GM19238 (cell line): ENCODE measurements around the gene PADI4.
"Not testable (repeated sequence)": the region's sequence is repeated elsewhere in the genome, so short reads cannot be mapped to it uniquely, and the experiment has no call there.

Experiments used
- DNase-seq: peaks from one replicate; pipeline ENCODE4 v3.0.0; 2011; ENCODE audit warnings: low spot score; ENCODE audit not compliant: insufficient read length

Gene PADI4

DNA sequence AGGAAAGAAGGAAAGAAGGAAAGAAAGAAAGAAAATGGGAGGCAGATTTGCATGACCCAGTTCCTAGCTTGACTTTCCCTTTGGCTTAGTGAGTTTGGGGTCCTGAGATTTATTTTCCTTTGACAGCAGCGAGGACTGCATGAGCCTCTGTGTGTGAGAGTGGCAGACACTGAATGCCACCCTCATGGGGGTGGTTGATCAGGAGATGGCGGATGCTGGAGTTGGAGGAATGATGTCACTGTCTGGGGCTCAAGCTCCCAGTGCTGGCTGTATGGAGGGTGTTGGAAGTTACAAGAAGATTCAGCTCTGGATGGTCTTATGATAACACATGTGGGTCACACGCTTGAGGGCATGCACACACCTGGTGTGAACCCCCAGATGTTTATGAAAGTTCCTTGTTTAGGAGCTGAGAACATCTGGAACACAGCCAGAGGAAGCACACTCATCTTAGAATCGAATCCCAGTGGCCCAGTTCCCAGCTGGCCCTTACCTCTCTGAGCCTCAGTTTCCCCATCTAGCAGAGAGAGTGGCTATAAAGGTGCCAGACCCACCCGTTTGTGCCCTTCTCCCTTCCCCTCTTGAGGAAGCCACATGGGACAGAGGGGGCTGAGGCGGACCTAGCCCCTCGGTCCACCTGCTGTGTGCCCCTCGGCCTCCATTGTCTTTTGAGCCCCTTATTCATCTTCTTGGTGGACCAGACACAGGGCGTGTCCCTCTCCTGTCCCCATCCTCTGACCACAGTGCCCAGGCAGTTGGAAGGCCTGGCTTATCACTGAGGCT is 5.7 kb downstream of the PADI4 start:
- no peak for DNase-seq

DNA sequence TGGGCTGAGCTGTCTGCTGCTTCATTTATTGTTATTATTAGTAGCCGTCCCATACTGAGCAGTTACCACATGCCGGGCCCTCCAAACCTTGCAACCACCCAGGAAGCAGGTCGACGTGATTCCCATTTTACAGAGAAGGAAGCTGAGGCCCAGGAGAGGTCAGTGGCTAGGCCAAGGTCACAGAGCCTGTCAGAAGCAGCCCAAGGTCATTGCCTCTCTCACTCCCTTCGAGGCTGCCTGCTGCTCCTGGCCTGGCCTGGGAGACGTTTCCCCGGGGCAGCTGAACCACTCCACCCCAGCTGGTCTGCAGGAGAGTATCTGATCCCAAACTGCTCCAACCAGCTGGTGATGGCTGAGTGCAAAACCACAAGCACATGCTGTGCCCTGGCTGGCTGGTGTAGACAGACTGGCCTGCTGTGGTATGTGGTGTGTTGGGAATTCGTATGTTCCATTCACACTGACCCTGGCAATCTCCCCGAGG is 6.5 kb downstream of the PADI4 start:
- DNase-seq, result no peak

DNA sequence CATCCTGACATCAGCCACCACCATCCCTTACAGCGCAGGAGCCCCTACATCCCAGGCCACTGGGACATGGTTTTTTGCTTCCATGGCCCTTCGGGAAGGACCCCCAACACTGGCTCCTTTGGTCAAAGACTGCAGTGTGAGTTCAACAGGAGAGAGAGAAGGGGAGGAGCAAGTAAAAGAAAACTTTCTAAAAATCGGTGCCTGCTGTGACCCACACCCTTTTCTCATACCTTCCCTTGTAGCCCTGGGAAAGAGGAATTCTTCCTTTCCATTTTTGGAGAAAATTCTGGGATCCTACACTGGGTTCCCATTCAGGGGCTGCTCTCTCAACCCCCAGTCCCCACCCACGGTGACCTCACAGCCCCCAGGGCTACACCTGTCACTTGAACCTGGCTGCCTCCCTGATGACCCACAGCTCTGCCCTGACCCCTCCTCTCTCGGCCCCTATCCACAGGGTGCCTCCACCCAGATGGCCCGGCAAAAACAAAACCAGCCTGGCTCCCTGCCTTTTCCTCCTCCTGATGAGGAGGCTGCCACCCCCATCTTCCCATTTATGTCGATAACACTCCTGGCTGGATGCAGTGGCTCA is 7.6 kb downstream of the PADI4 start:
- no peak for DNase-seq

DNA sequence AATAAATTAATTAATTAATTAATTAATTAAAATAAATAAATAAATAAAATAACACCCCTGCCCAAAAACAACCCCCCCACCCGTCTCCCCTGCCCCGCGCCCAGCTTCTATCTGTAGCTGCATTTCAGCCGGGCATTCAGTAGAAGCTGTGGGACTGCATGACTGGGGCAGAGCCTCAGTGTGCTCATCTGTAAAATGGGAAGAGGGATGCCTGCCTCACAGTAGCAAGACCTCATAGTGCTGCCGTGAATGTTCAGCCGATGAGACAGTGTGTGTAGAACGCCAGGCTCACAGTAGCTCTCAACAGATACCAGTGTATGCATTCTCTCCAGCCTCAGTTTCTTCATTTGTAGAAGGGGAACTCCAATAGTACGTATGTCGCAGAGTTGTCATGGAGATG is 8.7 kb downstream of the PADI4 start:
- no peak for DNase-seq

DNA sequence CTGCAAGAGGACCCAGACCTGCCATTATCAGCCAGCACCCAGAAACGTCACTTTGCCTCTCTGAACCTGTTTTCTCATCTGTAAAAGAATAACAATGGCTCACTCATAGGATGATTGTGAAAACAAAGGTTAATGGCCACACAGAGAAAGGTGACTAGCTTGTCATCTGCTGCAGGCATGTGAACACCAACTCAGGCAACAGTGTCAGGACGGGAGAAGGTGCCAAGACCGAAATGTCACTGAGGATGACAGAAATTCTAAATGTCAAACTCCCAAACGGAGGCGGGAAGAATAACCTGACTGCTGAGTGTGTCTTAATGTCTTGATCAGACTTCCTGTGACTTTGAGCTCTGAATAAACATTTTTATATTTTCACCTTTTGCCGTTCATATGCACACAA is 10.3 kb downstream of the PADI4 start:
- no peak for DNase-seq

DNA sequence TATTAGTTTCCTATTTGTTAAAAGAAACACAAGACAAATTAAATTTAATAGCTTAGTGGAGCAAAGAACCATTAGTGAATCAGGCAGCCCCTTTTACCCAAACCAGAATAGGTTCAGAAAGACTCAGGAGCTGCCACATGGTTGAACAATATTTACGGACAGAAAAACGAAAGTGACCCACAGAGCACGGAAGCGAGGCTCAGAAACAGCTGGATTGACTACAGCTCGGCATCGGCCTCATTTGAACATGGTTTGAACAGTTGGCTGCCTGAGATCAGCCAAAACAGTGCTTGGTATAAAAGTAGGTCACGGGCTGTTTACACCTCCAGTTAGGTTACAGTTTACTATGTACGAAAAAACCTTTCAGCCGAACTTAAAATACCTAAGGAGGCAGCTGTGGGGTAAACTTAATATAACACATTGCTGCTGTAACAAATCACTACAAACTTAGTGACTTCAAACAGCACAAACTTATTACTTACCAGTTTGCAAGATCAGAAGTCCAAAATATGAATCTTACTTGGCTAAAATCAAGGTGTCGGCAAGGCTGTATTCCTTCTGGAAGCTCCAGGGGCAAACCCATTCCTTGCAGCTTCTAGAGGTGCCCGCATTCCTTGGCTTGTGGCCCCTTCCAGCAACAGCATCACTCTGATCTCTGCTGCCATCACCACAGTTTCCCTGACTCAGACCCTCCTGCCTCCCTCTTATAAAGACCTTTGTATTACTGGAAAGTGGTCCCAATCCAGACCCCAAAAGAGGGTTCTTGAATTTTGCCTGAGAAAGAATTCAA is 11.8 kb downstream of the PADI4 start:
- no peak for DNase-seq

DNA sequence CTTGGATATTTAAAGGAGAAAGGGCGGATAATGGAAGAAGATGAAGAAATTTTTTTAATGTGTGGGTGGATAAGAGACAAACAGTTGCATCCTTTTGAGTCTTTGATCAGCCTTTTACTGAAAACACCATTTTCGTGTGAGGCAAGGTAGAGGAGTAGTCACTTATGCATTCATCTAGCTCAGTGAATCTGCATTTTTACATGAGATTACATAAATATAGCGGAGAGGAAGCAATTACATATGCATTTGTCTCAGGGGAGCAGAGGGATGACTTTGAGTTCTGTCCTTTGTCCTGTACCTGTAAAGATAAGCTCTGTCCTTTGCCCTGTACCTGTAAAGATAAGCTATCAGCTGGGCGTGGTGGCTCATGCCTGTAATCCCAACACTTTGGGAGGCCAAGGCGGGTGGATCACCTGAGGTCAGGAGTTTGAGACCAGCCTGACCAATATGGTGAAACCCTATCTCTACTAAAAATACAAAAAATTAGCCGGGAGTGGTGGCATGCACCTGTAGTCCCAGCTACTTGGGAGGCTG is 13.9 kb downstream of the PADI4 start:
- not testable (repeated sequence) for DNase-seq

DNA sequence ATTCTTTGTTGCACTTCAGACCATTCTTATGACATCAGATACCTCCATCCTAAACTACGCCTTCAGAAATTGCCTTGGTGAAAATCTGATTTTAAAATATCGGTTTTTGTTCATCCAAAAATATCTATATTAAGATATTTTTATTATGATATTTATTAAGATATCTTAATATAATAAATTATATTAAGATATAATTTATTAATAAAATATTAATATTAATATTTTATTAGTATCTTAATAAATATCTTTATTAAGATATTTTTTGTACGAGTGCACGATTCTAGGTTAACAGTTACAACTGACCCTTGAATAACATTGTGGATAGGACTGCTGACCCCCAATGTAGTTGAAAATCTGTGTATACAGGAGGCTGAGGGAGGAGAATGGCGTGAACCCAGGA is 20.9 kb downstream of the PADI4 start:
- no peak for DNase-seq

DNA sequence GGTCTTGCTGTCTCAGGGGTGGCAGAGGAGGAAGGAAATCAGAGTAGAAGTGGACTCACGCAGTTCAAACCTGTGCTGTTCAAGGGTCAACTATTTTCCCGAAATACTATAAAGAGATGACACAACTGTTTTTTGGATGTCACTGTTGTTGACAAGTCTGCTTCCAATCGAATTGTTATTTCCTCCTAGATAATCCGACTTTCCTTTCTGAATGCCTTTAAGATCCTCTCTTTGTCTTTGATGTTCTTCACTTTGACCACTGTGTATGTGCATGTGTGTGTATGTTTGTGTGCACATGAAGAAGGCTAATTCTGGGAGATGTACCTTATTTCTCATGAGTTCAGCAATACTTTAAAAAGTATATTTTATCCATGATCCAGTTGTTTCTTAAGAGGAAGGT is 21.6 kb downstream of the PADI4 start:
- no peak for DNase-seq

DNA sequence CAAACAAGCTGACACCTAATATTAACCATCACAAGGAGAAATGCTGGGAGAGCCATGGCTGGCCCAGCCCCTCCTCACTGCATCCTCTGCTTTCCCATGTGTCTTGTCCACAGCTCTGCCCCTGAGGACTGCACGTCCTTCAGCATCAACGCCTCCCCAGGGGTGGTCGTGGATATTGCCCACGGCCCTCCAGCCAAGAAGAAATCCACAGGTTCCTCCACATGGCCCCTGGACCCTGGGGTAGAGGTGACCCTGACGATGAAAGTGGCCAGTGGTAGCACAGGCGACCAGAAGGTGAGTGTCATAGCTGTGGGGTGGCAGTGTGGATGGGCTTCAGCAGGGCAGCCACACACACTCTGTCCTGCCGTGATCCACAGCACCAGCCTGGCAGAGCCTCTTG is 22.9 kb downstream of the PADI4 start:
- DNase-seq, result no peak

DNA sequence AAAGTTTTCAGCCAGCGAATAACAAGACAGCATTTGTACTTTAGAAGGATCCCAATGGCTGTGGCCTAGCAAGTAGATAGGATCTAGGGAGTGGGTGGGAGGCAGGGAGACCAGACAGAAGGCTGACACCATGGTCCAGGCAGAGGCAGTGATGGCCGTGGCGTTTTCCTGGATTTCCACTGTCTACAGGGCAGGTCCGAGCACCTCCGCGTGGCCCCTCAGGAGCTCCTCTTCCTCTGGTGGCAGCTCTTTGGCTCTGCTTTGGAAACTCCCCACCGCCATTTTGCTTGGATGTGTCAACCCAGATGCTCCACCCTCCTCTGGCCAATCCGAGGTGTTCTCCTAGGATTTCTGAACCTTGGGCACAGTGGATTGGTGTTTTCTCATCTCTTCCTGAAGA is 25.1 kb downstream of the PADI4 start:
- no peak for DNase-seq

DNA sequence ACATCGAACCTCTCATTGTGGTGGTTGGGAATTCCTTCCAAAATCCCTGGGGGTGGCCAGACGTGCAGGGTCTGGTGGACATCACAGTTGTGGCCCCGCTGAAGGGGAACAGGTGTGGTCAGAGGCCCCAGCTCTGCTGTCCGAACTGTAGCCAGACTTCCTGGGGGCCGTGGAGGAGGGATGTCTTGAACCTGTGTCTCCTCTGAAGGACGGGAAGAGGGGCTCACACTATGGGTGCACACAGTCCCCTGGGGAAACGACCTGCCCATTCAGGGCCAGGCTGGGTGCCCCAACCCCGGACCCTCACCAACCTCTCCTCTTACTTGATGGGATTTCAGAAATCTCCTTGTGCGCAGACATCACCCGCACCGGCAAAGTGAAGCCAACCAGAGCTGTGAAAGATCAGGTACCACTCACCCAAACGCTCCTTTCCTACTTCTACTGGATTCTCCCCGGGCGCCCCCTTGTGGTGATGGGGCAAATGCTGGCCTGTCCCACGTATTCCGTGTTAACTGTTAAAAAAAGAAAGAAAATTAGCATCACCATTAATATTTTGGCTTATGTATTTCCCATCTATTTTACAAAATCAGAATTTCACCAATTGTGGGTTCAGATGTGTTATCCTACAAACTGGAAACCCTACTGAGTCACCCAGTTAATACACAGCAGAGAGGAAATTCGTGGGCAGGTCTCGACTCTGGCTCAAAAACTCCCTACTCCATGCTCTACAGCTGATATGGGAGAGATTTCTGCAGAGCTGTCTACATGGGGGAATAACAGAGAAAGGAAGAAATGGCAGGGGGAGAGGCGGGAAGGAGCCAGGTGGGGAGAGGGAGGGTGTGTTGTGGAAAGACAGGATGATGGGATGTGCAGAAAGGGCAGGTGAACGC is 28.1 kb downstream of the PADI4 start:
- no peak for DNase-seq

DNA sequence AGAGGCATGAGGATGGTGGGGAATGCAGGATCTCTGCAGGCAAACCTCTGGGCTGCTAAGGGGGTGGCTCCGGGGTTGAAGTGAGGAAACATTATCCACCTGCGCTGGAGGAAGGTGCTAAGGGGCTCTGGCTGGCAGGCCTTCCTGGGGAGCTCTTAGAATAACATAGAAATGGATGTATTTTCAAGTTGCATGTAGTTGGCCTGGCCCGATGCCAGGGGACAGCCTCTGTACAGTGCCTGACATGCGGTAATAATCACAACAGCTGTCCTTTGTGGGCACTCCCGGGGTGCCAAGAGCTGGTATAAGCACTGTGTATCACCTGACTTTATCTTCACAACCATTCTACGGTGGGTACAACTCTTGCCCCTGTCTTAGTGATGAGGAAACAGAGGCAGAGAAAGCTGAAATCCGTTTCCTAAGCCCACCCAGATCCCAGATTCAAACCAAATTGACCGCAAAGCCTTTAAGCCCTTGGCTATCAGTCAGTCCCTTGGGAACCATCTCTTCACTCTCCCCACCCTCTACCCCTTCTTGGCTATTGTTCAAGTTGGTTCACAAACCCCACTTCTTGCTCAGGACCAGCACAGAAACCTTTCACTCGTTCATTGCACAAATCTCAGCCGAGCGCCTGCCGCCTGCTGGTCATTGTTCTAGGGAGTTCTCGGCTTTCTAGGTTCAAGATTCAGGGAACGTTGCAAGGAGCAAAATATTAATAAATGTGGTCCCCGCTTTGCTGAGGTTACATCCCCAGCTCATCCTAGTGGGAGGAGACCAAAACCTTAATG is 30.9 kb downstream of the PADI4 start:
- no peak for DNase-seq

DNA sequence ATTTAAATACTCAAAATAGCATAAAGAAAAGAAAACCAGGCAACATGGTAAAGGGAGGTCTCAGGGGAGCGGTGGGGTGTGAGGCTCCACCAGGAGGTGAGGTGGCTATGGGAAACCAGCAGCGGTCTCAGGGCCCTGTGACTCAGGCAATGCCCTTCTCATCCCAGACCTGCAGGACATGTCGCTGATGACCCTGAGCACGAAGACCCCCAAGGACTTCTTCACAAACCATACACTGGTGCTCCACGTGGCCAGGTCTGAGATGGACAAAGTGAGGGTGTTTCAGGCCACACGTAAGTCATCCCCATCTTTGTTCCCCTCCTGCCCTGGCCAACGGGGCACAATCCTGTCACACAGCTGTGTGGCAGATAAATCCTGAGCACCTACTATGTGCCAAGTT is 31.5 kb downstream of the PADI4 start:
- DNase-seq, result no peak

DNA sequence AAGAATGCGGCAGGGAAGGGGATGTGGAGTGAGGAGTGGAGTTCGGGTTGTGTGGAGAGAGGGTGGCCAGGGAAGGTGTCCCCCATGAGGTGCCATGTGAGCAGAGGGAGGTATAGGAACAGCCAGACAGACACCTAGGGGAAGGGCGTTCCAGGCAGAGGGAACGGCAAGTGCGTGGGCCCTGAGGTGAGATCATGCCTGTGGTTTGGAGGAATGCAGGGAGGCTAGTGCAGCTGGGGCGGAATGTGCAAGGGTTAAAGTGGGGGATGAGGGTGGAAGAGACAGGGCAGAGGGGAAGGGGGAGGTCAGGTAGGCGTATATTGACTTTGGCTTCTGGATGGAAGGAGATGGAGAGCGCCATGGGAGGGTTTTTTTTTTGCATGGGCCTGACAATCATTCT is 32.4 kb downstream of the PADI4 start:
- DNase-seq, result no peak

DNA sequence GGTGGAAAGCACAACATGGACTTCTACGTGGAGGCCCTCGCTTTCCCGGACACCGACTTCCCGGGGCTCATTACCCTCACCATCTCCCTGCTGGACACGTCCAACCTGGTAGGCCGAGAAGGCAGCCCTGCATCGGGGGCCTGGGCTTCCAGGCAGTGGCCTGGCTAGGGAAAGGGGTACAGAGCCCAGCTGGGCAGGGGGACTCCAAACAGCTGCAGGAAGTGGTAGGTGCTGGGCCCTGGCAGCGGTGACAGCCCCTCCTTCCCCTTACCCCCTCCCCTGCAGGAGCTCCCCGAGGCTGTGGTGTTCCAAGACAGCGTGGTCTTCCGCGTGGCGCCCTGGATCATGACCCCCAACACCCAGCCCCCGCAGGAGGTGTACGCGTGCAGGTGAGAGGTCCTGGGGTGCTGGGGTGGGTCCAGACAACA is 34.0 kb downstream of the PADI4 start:
- no peak for DNase-seq

DNA sequence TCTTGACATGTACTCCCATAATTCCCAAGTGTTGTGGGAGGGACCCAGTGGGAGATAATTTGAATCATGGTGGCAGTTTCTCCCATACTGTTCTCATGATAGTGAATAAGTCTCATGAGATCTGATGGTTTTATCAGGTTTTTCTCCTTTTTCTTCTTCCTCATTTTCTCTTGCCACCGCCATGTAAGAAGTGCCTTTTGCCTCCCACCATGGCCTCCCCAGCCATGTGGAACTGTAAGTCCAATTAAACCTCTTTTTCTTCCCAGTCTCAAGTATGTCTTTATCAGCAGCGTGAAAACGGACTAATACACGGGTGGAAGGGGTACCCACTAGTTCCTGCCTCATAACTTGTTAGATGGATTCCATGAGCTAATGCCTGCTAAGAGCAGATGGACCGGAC is 37.5 kb downstream of the PADI4 start:
- not testable (repeated sequence) for DNase-seq

DNA sequence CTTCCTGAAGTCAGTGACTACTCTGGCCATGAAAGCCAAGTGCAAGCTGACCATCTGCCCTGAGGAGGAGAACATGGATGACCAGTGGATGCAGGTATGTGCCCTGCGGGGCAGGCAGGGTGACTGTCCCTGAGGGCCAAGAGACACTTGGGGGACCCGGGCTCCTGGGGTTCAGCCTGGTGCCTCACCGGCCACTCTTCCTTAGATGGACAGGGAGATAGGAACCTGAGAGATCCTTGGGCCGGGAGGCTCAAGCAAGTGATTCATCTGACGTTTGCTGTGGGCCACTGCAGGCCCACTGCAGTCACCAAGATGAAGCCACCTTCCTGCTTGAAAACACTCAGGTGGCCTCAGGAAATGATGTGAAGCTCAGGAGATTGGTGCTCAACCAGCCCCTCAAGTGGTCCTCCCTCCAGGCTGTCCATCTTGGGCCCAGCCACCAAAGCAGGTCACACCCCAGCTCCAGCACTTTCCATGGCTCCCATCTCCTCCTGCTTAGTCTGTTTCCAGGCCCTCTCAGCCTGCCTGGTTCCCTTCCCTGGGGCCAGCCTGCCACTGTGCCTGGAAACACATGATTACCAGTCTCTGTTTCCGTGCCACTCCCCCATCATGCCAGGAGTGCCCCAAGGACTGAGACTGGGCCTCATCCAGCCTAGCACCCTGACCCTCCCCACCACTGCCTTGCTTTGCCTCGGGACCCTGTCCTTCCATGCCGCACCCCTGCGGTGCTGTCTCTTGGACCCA is 38.2 kb downstream of the PADI4 start:
- DNase-seq, result no peak

DNA sequence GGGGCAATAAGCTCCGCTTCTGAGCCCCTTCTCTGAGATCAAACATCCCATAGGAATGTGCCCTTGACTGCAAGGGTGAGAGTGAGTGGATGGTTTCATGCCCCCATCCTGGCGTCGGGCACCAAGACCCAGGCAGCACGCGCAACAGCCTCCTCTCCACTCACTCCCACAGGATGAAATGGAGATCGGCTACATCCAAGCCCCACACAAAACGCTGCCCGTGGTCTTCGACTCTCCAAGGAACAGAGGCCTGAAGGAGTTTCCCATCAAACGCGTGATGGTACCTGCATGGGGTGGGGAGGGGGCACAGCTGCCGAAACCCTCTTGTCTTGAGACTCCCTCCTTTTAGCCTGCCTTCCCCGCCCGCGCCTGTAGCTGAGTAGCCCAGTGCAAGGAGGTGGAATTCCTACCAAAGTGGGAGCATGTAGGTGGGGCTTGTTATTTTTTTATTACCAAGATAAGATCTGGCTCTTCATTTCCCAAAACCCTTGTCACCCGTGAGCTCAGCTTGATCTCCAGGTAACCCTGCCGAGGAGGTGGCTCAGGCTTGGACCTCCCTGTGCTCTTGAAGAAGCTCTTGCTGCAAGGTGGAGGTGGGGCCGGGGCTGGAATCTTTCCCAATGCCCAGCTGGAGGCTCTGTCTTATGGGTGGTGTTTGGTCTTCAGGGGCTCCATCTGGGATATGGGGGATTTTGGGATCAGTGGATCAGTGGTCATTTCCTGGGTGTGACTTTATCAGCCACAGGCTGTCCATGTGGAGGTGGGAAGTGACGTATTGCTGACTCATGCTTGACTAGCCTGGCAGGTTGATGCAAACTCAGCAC is 40.0 kb downstream of the PADI4 start:
- DNase-seq, result no peak
